Anterior cingulate cortex (tissue), 58 donors: Measurements from ENCODE around the gene ADAMTS9.
A peak's percentile ranks its signal among the peaks of the same experiment; 100 is the strongest.
"Not testable (repeated sequence)": the region's sequence is repeated elsewhere in the genome, so short reads cannot be mapped to it uniquely, and the experiment has no call there.

ENCODE experiments used
- DNase-seq, 58 donors: peaks; one replicate each; lab custom pipeline; 2025; lab: John Stamatoyannopoulos, UW

The ADAMTS9 gene

DNA sequence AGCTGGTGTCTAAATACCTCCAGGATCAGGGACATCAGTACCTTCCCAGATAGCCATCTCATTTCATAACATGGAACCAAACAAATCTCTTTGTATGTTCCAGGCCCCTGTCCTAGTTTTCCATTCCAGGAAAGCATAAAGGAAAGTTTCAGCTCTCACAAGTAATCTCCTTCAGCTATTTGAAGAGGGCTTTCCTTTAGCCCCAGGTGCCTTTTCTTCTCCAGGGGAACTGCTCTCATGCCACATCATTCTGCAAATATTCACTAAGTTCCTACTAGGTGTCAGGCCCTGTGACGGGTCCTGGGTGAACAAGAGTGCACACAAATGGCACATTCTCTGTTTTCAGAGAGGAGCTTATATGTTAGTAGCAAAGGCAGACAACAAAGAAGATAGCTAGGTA lies 136.1 kb downstream of the ADAMTS9 start:
- no peak for DNase-seq

DNA sequence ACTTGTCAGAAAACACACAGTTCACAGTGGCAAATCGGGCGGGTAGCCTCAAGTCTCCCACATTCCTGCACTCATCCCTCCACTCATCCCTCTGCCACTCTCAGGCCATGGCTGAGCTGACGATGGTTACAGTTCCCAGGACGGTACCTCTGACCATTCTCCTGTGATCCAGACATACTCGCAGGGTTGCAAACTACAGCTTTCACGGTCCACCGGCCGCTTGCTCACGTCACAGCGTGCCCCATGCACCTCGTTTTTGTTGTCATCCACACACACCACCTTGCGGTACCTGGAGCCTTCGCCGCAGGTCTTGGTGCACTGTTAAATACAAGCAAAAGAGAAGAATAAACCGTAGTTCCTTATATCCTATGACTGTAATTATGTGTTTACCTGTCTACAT lies 137.1 kb downstream of the ADAMTS9 start:
- DNase-seq = no peak

DNA sequence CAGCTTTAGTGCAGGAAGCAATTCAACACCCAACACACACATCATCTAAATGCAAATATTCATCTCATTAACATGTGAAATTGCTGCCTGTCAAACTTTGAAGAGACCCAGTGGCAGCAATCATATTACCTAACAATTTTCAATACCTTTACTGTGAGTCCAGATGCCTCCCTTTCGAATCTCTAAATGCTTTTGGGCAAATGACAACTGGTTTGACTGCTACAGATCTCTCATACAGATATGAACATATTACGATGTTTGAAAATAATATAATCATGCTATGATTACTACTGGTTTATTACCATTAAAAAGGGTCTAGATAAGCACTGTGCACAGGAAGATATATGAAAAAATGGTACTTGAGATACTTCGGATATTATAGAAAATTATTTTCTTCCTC lies 137.9 kb downstream of the ADAMTS9 start:
- DNase-seq = no peak

DNA sequence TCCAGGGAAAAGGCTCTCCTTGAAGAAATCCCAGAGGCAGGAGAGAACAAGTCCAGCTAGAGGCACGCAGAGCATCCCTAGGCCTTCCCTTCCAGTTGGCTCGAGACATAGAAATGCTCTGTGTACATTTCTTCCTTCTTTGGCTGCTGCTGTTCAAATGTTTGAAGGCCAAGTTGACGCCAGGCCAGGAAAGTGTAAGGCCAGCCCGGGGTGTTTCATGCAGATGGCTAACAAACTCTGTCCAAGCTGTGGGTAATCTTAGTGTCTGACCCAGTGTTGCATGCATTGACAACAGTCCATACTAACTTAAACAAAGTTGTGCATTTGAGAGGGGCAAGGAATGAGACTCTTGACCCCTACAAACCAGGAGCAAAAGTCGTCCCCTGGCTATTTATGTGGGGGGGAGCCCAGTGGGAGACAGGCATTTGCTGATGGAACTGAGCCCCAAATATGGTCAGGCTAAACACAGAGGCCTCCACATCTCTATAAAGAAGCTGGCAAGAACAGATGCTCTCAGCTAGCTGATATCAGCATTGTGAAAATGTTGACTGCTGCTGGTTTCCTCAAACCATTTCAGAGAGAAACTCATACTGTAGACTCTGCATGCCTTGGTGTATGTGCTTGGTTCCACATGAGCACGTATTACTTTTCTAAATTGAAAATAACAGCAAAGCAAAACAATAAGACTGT lies 139.5 kb downstream of the ADAMTS9 start:
- peak in 13 of 58 donors; percentile 3 to 24 (median 12) for DNase-seq

DNA sequence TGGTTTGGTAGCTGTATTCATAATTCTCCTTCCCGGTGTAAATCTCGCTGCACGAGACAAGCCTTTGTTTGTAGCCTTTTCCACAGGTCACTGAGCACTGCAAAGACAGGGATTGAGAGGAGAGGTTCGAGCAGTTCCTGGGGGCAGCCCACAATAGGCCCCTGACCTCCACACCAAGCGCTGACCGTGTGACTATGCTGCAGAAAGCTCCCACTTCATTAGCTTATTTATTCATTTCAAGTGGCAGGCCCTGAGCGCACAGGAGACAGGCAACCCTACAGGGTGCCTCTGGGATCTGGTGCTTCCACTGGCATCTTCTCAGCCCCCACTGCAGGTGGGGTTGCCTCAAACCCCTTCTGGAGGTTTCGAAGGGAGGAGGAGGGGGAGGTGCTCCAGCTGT lies 140.9 kb downstream of the ADAMTS9 start:
- no peak for DNase-seq

DNA sequence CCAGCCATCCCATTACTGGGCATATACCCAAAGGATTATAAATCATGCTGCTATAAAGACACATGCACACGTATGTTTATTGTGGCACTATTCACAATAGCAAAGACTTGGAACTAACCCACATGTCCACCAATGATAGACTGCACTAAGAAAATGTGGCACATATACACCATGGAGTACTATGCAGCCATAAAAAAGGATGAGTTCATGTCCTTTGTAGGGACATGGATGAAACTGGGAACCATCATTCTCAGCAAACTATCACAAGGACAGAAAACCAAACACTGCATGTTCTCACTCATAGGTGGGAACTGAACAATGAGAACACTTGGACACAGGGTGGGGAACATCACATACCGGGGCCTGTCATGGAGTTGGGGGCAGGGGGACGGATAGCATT lies 142.6 kb downstream of the ADAMTS9 start:
- DNase-seq = not testable (repeated sequence)

DNA sequence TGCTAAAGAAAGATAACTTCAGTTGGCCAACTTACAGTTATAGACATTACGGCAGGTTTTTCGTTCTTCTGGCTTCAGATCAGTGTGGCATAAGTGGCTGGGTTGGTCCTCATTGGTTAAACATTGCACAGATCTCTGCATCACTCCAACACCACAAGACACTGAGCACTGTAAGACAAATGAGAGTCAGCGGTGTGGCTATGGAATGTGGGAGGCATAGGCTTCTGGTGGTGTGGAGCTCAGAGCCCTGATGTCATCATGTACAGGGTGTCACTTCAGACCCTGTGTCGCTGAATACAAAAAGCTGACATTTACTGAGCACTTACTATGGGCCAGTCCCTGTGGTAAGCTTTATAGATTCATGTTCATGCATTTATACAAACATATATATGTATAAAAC lies 146.0 kb downstream of the ADAMTS9 start:
- no peak for DNase-seq

DNA sequence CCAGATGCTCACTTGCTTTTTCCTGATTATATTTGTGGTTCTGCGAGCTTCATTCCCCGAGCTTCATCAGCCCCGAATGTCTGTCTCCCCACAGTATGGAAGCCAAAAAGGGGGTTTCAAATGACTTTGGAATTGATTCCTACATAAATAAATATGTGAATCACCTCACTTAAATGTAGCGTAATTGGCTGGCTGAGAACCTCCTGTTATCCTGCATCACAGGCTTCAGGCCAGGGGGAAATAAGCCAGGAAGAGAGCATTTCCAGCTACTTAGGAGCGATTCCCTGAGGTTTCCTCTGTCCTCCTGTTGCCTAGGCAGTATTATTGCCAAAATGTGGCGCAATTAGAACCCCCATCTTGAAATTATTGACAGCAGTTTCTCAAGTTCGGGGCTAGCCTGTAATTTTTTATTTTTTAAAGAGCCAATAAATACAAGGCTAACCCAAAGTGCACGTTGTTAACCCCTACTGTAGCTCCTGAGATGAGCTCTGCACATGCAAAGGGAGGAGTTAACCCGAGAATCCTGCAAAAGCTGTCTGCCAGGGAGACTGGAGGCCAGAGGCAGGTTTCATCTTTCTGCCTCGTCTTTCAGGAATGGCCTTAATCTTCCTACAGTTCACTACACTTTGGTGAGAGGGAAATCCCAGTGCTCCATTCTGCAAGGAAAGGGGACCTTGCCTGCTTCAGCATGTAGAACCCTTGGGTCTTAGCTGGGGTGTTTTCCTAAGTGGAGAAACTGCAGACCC lies 148.2 kb downstream of the ADAMTS9 start:
- no peak for DNase-seq

DNA sequence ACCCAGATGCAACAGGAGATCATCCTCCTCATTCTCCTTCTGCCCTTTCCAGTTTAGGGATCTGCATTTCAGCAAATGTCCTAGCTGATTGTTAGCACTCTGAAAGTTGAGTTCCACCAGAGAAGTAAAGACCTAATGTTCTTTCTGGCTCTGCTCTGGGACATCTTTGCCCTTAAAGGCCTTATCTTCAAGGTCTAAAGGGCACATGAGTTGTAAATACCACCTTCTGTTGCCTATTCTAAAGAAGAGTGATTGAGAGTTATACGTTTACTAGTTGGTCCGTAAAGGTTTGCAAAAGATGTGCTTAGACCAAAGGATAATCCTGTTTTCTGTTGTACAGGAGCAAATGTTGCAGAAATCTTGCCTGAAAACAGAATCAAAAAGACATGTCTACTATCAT lies 151.6 kb downstream of the ADAMTS9 start:
- no peak for DNase-seq

DNA sequence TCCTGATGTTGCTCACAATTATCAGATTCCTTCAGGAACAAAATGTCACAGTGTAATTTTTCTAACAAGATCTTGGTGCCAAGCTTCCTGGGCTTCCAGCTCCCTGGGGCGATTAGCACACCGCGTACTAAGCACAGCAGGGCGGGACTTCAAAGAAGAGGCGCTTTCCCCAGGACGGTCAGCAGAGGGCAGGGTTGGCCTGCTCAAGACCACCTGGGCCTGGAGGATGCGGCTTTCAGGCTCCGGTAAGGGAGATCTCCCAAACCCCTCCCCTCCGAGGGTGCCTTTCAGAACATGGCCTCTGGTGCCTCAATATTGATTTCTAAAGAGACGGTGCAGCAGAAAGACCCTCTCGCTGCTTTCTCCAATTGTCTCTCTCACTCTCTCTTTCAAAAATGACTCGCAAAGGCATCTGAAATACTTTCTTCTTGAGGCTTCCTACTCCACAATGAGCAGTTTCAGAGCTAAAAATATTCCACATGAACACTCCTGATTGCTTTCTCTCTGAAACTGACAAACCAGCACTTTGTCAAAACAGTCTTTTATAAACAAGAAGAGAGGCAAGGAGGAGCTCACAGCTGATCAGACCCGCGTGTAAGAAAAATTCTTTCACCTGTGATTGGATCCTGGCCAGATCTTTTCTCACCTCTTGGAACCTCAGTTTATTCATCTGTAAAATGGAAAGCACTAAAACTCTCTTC lies 154.0 kb downstream of the ADAMTS9 start:
- DNase-seq = peak in 57 of 58 donors; percentile 19 to 91 (median 72)

DNA sequence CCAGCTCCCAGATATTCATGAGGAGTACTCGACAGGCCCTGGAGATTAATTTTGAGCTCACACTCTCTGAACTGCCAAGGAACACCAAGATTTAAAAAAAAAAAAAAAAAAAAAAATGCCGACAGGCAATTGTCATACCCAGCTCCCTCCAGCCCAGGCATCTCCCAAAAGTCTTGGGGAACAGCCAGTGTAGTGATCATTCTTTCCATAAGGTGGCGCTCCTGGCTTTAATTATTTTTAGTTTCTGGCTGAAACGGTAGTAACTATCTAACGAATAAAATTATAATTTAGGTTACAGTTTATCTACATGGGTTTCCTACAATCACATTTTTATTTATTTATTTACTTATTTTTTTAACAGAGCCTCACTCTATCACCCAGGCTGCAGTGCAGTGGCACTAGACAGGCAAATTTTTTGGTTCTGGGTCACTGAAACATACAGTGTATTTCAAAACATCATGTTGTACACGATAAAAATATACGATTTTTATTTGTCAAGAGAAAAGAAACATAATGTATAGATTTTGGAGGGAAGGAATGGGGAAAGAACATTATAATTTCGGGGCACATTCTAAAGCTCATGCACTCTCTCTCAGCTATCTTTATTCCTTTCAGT lies 157.3 kb downstream of the ADAMTS9 start:
- peak in 43 of 58 donors; percentile 1 to 71 (median 20) for DNase-seq

DNA sequence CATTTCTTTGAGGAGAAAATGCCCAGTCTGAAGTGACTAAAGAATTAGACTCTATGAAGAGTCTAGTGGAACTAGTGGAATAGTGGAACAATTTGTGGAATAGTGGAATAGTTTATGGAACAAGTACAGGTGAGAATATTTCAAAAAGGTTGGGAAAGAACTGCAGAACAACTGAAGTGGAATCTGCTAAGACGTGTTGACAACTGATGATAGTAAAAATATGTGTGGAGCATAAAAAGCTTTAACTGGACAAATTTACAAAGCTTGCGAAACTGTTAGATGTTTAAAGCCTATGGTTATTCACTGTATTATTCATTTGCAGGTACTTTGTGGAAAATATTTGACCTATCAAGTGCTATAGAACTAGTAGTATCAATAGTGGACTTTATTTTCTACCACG lies 164.5 kb downstream of the ADAMTS9 start:
- no peak for DNase-seq

DNA sequence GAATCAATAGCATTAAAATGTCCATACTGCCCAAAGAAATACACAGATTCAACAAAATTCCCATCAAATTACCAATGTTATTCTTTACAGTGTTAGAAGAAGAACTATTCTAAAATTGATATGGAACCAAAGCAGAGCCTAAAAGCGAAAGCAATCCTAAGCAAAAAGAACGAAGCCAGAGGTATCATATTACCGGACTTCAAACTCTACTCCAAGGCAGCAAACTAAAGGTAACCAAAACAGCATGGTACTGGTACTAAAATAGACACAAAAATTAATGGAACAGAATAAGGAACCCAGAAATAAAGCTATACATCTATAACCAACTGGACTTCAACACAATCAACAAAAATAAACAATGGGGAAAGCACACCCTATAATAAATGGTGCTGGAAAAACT lies 167.5 kb downstream of the ADAMTS9 start:
- no peak for DNase-seq

DNA sequence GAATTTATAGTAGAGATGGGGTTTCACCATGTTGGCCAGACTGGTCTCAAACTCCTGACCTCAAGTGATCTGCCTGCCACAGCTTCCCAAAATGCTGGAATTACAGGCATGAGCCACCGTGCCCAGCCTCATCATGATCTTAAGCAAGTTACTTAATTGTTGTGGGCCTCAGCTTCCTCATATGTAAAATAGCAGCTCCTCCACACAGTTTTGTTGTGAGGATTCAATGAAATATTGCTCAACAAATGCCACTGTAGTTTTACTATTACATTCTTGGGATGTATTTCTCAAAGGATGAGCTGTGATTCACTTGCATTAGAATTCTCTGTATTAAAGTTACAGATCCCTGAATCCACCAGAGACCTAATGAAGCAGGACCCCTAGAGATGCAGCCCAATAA lies 168.8 kb downstream of the ADAMTS9 start:
- DNase-seq = no peak

DNA sequence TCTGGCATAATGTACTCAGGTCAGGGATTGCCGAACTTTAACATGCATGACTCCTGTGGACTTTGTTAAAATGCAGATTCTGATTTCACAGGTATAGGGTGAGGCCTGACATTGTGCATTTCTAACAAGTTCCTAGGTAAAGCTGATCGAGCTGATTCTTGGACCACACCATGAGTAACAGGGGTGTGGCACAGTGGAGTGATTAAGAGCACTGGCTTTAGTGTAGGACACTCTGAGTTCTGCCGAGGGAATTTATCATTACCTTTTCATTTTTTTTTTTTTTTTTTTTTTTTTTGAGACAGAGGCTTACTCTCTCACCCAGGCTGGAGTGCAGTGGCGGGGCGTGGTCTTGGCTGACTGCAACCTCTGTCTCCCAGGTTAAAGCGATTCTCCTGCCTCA lies 169.3 kb downstream of the ADAMTS9 start:
- DNase-seq = no peak

DNA sequence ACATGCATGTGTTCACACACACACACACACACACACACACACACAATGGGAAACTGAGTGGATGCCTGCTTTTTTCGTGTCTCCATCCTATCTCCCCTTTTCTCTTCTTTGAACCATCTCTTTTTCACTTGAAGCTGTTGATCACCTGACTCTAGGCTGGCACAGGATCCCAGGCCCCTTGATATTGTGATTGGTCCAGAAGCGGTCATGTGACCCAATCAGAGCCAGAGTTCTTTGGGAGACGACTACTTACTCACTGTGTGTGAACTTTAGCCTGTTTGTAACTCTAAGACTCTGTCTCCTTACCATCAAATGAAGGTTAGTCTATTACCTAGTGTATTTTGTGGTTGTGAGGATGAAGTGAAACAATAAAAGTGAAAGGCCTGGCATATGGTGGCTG lies 172.9 kb downstream of the ADAMTS9 start:
- no peak for DNase-seq

DNA sequence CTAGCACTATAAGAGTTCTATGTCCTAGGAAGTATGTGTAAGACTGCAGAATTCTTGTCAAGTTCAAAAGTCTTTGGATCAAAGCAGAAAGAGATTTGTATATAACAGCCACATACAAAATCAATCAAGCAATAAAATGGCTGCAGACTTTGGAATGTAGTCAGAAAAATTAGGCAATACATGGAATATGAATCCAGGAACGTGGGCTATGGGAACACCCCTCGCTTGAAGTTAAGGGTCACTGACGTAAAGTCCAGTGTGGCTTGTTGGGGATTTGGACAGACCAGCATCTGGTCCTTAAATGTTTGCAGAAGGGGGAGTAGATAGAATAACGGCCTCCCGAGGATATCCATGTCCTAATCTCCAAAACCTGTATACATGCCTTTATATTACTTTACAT lies 178.6 kb downstream of the ADAMTS9 start:
- DNase-seq = no peak

DNA sequence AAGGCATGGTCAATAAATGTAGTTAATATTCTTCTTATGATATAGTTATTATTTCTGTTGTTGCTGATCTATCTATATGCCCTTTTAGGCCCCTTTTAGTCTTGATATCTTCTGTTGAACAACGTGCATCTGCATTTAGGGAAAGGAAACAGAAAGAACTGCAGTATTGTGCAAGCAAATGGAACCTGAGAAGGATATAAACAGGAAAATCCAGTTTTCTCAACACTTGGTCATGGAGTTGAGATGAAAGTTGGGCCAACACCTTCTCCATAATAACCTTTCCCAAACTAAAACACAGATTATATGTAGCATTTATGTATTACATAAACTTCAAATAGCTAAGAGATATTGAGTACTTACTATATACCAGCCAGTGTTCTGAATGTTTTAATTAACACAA lies 179.7 kb downstream of the ADAMTS9 start:
- DNase-seq = no peak

DNA sequence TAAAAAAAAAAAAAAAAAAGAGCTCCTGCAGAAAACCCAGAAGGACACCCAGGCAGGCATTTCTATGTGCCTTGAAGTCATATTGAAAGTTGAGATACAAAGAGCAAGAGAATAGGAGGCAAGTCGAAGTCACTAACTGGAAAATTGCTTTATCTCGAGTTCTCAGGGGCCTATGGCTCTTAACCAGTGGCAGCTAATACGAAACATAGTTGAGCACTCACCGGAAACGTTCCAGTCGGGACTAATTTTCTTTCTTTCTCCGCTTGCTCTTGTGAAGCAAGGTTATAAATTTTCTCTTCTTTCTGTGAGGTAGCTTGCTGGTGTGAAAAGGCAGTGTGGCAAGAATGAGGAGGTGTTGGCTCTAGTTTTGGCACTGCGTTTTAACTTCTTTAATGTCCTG lies 181.5 kb downstream of the ADAMTS9 start:
- no peak for DNase-seq

DNA sequence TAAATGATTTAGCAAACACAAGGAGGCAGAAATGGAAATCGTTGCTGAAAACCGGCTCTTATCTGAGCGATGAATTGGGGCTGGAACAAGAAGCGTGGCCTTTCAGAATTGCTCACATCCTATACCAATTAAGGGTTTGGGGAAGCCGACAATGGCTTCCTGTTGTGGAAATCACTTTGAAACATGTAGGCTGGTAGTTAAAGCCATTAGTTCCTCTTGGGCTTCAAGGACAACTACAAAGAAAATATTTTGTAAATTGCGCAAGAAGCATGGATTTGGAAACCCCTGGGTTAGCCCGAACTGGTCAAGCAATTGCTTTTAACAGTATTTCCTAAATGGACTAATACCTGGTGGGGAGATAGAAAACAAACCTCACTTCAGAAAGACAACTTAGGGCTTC lies 182.4 kb downstream of the ADAMTS9 start:
- no peak for DNase-seq

DNA sequence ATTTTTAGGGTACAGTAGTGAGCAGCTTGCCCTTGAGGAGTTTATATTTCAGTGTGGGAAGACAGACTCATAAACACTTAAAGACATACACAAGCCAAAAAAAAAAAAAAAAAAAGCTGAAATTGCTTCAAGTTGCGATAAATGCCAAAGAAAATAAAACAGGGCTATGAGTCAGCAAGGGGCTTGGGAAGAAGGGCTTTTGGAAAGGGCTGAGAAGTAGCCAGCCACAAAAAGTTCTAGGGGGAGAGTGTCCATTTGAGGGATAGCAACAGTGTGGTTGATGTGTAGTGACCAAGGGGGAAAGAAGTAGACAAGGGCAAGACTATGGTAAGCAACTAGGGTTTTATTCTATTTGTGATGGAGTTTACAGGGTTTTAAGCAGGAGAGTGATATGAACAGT lies 185.5 kb downstream of the ADAMTS9 start:
- no peak for DNase-seq
